Liver (tissue), 9 donors: ENCODE data around the gene PREX1. TPM values are rescaled to one million over a fixed set of nuclear protein-coding genes. Genes with fewer than 3 reads are reported as not detected.

Experiments
- DNase-seq: peaks from one replicate; pipeline ENCODE4 v3.0.0-alpha.2; 2017; ENCODE audit warnings: low spot score
- H3K27ac ChIP-seq, 2 donors: one replicate each; pipeline ENCODE4 v1.7.0; 2013; ENCODE audit warnings: inconsistent platforms in 2 of 2, low read length in 2 of 2, control low read depth in 1 of 2, low read depth in 1 of 2, mild to moderate bottlenecking in 1 of 2
- H3K27me3 ChIP-seq, 4 donors: one replicate each; pipeline versions ENCODE4 v1.6.1 to v1.7.0; 2013; ENCODE audit warnings: low read length in 3 of 4, inconsistent platforms in 1 of 4, mild to moderate bottlenecking in 1 of 4, moderate library complexity in 1 of 4; ENCODE audit not compliant: control insufficient read depth in 4 of 4, insufficient read depth in 4 of 4
- H3K36me3 ChIP-seq, 4 donors: one replicate each; pipeline versions ENCODE4 v1.6.1 to v1.7.0; 2013; ENCODE audit warnings: low read length in 3 of 4, mild to moderate bottlenecking in 3 of 4, low read depth in 1 of 4, moderate library complexity in 1 of 4; ENCODE audit not compliant: control insufficient read depth in 4 of 4, insufficient read depth in 3 of 4
- H3K4me1 ChIP-seq, 4 donors: one replicate each; pipeline versions ENCODE4 v1.6.1 to v1.7.0; 2013; ENCODE audit warnings: low read length in 3 of 4, mild to moderate bottlenecking in 3 of 4, moderate library complexity in 1 of 4; ENCODE audit not compliant: control insufficient read depth in 4 of 4, insufficient read depth in 4 of 4
- H3K4me3 ChIP-seq, 3 donors: one replicate each; pipeline versions ENCODE4 v1.6.1 to v1.7.0; 2013; ENCODE audit warnings: low read length in 3 of 3, control low read depth in 1 of 3, low read depth in 1 of 3, mild to moderate bottlenecking in 1 of 3
- H3K9ac ChIP-seq, 2 donors: one replicate each; pipeline ENCODE4 v1.7.0; 2013; ENCODE audit warnings: low read length in 2 of 2, mild to moderate bottlenecking in 2 of 2, moderate library complexity in 2 of 2, control low read depth in 1 of 2, low read depth in 1 of 2
- H3K9me3 ChIP-seq, 4 donors: one replicate each; pipeline versions ENCODE4 v1.6.1 to v1.7.0; 2013; ENCODE audit warnings: low read length in 3 of 4; ENCODE audit not compliant: control insufficient read depth in 4 of 4
- ATF3 ChIP-seq: IDR thresholded peaks from 2 replicates; pipeline ENCODE4 v1.6.1; 2016; ENCODE audit warnings: antibody characterized with exemption
- CTCF ChIP-seq: fragments of 150-350 bp; IDR thresholded peaks from 2 replicates; pipeline ENCODE4 v1.5.1; 2017; ENCODE audit warnings: improper control_type of control experiment, low read depth, low read length; ENCODE audit not compliant: missing input control
- EGR1 ChIP-seq, 2 donors: IDR thresholded peaks; 2 replicates each; pipeline ENCODE4 v1.6.1; 2016 to 2018; ENCODE audit warnings: antibody characterized with exemption in 2 of 2, low read depth in 2 of 2
- FOXA1 ChIP-seq: IDR thresholded peaks from 2 replicates; pipeline ENCODE4 v1.6.1; 2016; ENCODE audit warnings: antibody characterized with exemption
- FOXA2 ChIP-seq: IDR thresholded peaks from 2 replicates; pipeline ENCODE4 v1.6.1; 2016; ENCODE audit warnings: antibody characterized with exemption
- GABPA ChIP-seq, 2 donors: IDR thresholded peaks in 1 of 2; conservative IDR thresholded peaks in 1 of 2; 2 replicates each; pipeline ENCODE4 v1.6.1; 2016; ENCODE audit warnings: antibody characterized with exemption in 2 of 2, mild to moderate bottlenecking in 1 of 2, moderate library complexity in 1 of 2
- HNF4A ChIP-seq, 2 donors: conservative IDR thresholded peaks; 2 replicates each; pipeline ENCODE4 v1.6.1; 2016; ENCODE audit warnings: antibody characterized with exemption in 2 of 2, mild to moderate bottlenecking in 2 of 2
- HNF4G ChIP-seq: IDR thresholded peaks from 2 replicates; pipeline ENCODE4 v1.6.1; 2016; ENCODE audit warnings: antibody characterized with exemption
- JUND ChIP-seq, 2 donors: IDR thresholded peaks; 2 replicates each; pipeline ENCODE4 v1.6.1; 2016; ENCODE audit warnings: antibody characterized with exemption in 2 of 2
- MAX ChIP-seq: IDR thresholded peaks from 2 replicates; pipeline ENCODE4 v1.6.1; 2016; ENCODE audit warnings: antibody characterized with exemption
- NR2F2 ChIP-seq: IDR thresholded peaks from 2 replicates; pipeline ENCODE4 v1.6.1; 2016; ENCODE audit warnings: antibody characterized with exemption
- RAD21 ChIP-seq, 2 donors: IDR thresholded peaks; 2 replicates each; pipeline ENCODE4 v1.6.1; 2016; ENCODE audit warnings: antibody characterized with exemption in 2 of 2, mild to moderate bottlenecking in 2 of 2
- REST ChIP-seq: IDR thresholded peaks from 2 replicates; pipeline ENCODE4 v1.6.1; 2016; ENCODE audit warnings: antibody characterized with exemption, mild to moderate bottlenecking
- RXRA ChIP-seq, 2 donors: IDR thresholded peaks; 2 replicates each; pipeline ENCODE4 v1.6.1; 2017 to 2018; ENCODE audit warnings: antibody characterized with exemption in 2 of 2, mild to moderate bottlenecking in 1 of 2
- SP1 ChIP-seq: IDR thresholded peaks from 2 replicates; pipeline ENCODE4 v1.6.1; 2018; ENCODE audit warnings: antibody characterized with exemption, mild to moderate bottlenecking
- TAF1 ChIP-seq: conservative IDR thresholded peaks from 2 replicates; pipeline ENCODE4 v1.6.1; 2016; ENCODE audit warnings: antibody characterized with exemption, mild to moderate bottlenecking
- YY1 ChIP-seq: IDR thresholded peaks from 2 replicates; pipeline ENCODE4 v1.6.1; 2016; ENCODE audit warnings: antibody characterized with exemption, mild to moderate bottlenecking
- ZBTB33 ChIP-seq: IDR thresholded peaks from 2 replicates; pipeline ENCODE4 v1.6.1; 2016; ENCODE audit warnings: antibody characterized with exemption
- WGBS: extraction: QIAGEN DNeasy Blood & Tissue Kit; methylation state at CpG from one replicate; pipeline ENCODE4 v1.1.7; 2013; 5-methylcytosine and 5-hydroxymethylcytosine counted together
- polyA plus RNA-seq, 2 donors: library from polyadenylated mRNA; stranded (reverse) in 1 of 2; unstranded in 1 of 2; fragments of 200-250 nt in 1 of 2; fragments of >200 nt in 1 of 2; fragmentation: Nextera tagmentation in 1 of 2; extraction: Ambion mirVana in 1 of 2; gene quantifications; one replicate each; pipeline versions ENCODE4 v1.2.1 to v1.2.3, GENCODE V29; 2013 to 2015
- total RNA-seq, 2 donors: library from RNA; depleted of rRNA; stranded (reverse); fragments of >200 nt; gene quantifications; one replicate each; pipeline ENCODE4 v1.2.3, GENCODE V29; 2014
- donor health status: healthy.
- donor health status: healthy.
- donor health status: healthy.
- donor health status: healthy.
- donor health status: healthy.

The PREX1 gene
- total and polyA plus RNA-seq, 4 donors, result 2.2 to 18.0 (median 10.8) TPM

GRCh38 chr20:48601798-48602197, 226.0 kb downstream of the PREX1 start:
- no peaks in the 10 kb centered on the region for H3K4me1 ChIP-seq
- H3K27me3 ChIP-seq, result no peaks in the 10 kb centered on the region
- no peaks in the 10 kb centered on the region for H3K9me3 ChIP-seq
- no peak for TF ChIP-seq EGR1 (IDR thresholded peaks at IDR 0.05; ENCODE audit: low read depth in 2 of 2)
- no peak for TF ChIP-seq TAF1
- no peak for TF ChIP-seq NR2F2
- no peak for TF ChIP-seq CTCF
- TF ChIP-seq REST, result no peak
- TF ChIP-seq JUND (IDR thresholded peaks at IDR 0.05), result no peak
- no peak for TF ChIP-seq SP1
- TF ChIP-seq MAX, result no peak
- no peak for TF ChIP-seq HNF4G
- TF ChIP-seq HNF4A (conservative IDR thresholded peaks at IDR 0.05), result no peak
- no peak for TF ChIP-seq YY1
- no peak for TF ChIP-seq RXRA (IDR thresholded peaks at IDR 0.05)
- no peak for TF ChIP-seq FOXA2
- TF ChIP-seq ZBTB33, result no peak
- TF ChIP-seq GABPA (IDR thresholded peaks at IDR 0.05 in 1 of 2, conservative IDR thresholded peaks at IDR 0.05 in 1 of 2), result no peak
- no peak for TF ChIP-seq ATF3
- no peak for TF ChIP-seq FOXA1
- TF ChIP-seq RAD21 (IDR thresholded peaks at IDR 0.05), result no peak
- no peaks in the 10 kb centered on the region for H3K36me3 ChIP-seq
- WGBS, result 89% methylated on average over 5 of the region's 5 CpGs
- DNase-seq, result no peak
- no peak overlapping the region for H3K27ac ChIP-seq
- no peak overlapping the region for H3K4me3 ChIP-seq
- H3K9ac ChIP-seq, result no peak overlapping the region
